GM12801 (cell line): ENCODE measurements around the gene GPR75.

Experiments
- TF ChIP-seq, protein P1 (sequence below): IDR thresholded peaks from one replicate; pipeline ENCODE4 v1.5.1; 2011; ENCODE audit warnings: control low read depth; ENCODE audit not compliant: insufficient read length; ENCODE audit errors: extremely low read depth

GPR75 gene

GRCh38 chr2:53818854-53819435 lies 40.8 kb downstream of the GPR75 start:
- TF ChIP-seq, protein P1, sequence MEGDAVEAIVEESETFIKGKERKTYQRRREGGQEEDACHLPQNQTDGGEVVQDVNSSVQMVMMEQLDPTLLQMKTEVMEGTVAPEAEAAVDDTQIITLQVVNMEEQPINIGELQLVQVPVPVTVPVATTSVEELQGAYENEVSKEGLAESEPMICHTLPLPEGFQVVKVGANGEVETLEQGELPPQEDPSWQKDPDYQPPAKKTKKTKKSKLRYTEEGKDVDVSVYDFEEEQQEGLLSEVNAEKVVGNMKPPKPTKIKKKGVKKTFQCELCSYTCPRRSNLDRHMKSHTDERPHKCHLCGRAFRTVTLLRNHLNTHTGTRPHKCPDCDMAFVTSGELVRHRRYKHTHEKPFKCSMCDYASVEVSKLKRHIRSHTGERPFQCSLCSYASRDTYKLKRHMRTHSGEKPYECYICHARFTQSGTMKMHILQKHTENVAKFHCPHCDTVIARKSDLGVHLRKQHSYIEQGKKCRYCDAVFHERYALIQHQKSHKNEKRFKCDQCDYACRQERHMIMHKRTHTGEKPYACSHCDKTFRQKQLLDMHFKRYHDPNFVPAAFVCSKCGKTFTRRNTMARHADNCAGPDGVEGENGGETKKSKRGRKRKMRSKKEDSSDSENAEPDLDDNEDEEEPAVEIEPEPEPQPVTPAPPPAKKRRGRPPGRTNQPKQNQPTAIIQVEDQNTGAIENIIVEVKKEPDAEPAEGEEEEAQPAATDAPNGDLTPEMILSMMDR, result no peak

- TF ChIP-seq, protein P1, result no peak
Measured at GRCh38 chr2:53813151-53813550, 46.6 kb downstream of the GPR75 start.

- TF ChIP-seq, protein P1, result no peak
Measured at GRCh38 chr2:53811601-53812000, 48.2 kb downstream of the GPR75 start.
